ENCODE data around the gene DEFB129.
"Not testable (repeated sequence)": the region's sequence is repeated elsewhere in the genome, so short reads cannot be mapped to it uniquely, and the experiment has no call there.

The DEFB129 gene, protein sequence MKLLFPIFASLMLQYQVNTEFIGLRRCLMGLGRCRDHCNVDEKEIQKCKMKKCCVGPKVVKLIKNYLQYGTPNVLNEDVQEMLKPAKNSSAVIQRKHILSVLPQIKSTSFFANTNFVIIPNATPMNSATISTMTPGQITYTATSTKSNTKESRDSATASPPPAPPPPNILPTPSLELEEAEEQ

DNA sequence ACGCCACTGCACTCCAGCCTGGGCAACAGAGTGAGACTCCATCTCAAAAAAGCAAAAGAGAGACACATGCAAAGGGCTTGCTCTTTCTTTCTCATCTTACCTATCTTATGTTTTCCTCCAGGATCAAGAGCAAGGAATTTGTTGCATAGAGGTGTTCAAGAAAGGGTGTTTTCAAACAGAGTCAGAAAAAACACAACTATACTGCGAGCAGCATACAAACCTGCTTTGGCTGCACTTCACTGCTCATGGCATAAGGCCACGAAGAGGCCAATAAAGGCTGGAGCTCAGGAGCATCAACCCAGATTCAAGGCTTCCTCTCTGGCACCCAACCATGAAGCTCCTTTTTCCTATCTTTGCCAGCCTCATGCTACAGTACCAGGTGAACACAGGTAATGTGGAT is at the start of gene DEFB129:
TSS of gene DEFB129 (plus strand) at position 301 of the 400 bp plus-strand sequence. CDS start at position 332, 31 bp downstream.
- DNase-seq (ENCODE audit: low read depth in 2 of 2), result no peak

DNA sequence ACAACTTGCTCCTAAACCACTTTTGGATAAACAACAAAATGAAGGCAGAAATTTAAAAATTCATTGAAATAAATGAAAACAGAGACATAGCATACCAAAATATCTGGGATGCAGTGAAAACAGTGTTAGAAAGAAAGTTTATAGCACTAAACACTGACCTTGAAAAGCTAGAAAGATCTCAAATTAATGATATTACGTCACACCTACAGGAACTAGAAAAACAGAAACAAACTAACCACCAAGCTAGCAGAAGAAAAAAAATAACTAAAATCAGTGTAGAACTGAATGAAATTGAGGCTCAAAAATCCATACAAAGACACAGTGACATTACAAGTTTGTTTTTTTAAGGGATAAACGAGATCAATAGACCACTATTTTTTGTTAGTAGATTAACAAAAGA is 42.8 kb upstream of the DEFB129 start:
- no peak for DNase-seq (ENCODE audit: low read depth in 2 of 2)

DNA sequence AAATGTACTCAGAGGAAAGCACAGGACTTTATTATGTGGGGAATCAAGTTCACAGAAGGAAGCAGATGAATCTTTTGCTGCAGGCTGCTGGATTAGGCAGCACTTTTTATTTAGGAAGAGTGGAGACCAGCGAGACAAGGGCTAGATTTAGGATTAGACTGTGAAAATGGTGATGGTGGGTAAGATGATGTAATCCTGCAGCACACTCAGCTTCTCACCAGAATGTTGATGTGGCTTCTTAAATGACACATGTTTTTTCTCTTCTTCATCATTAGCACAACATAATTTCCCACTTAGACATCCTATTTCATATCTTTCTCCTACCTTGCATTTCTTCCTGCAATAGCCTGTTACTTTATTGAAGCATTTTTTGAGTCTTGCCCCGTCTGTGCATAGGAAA is 39.3 kb upstream of the DEFB129 start:
- no peak for DNase-seq (ENCODE audit: low read depth in 2 of 2)

DNA sequence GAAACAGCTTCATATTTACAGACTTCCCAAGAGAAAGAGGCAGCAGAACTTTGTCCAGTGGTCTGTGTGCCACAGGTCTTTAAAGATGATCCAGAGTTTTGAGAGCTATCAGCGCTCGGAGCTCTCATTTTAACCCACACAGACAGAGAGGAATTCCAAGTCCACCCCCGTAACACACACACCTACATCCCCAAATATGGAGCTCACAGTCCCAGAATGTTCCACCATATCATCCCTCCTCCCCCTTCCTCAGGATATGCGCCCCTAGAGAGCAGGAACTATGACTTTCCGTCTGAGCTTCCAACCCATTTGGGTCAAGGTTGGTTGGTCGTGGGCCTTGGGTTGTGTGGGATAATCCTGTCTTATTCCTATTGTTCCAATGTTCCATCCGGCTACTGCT is 37.4 kb upstream of the DEFB129 start, which contains the start of gene DEFB128:
TSS of gene DEFB128 (minus strand) at position 101 of the 400 bp plus-strand sequence. CDS start at position 13, 88 bp downstream.
- no peak for DNase-seq (ENCODE audit: low read depth in 2 of 2)

DNA sequence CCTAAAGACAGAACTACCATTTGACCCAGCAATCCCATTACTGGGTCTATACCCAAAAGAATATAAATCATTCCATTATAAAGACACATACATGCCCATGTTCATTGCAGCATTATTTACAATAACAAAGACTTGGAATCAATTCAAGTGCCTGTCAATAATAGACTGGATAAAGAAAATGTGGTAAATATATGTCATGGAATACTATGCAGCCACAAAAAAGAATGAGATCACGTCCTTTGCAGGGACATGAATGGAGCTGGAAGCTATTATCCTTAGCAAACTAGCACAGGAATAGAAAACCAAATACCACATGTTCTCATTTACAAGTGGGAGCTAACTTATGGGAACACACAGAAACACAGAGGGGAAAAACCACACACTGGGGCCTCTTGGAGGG is 28.8 kb upstream of the DEFB129 start:
- DNase-seq (ENCODE audit: low read depth in 2 of 2), result no peak

DNA sequence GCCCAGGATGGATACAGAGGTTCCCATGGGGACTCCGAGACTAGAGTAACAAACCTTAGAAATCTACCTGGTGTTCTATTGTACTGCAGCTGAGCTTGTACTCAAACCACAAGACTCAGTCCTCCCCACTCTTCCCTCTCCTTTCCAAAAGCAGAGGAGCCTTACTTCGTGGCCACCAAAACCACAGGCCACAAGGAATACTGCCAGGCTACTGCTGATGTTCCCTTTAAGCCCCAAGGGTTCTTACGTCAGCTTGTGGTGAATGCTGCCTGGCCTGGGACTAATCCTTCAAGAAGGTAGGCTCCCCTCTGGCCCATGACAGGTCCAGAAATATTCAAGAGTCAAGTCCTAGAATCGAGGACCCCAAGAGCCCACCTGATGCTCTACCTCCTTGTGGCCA is 27.1 kb upstream of the DEFB129 start:
- DNase-seq (ENCODE audit: low read depth in 2 of 2), result no peak

DNA sequence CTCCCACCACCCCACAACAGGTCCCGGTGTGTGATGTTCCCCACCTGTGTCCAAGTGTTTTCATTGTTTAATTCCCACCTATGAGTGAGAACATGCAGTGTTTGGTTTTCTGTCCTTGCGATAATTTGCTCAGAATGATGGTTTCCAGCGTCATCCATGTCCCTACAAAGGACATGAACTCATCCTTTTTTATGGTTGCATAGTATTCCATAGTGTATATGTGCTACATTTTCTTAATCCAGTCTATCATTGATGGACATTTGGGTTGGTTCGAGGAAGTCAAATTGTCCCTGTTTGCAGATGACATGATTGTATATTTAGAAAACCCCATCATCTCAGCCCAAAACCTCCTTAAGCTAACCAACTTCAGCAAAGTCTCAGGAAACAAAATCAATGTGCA is 23.4 kb upstream of the DEFB129 start:
- DNase-seq (ENCODE audit: low read depth in 2 of 2), result not testable (repeated sequence)

DNA sequence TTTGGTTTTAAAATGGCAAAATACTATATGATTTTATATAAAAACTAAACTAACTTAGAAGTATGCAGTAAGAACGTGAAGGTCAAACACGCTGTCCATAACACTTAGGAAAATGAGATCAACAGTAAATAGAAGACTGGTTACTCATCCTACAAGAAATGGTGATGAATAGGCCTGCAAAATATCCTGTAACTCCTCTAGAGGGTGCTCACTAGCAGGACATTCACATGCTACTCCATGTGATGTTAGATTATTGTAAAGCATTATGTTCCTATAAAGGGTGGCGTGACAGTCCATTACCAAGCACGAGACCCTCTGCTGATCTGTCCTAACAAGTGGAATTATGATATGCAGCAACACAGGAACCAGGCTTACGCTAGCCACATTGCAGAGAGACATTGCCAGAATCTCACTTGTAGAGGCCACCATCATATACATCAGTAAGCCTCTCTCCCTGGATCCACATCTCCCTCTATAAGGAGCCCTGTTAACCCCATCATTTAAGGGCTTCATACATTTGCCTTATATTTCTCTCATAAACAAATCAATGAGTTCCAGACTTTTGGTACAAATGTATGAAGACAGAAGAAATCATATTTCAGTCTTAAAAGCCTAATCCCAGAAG is 18.0 kb upstream of the DEFB129 start:
- no peak for DNase-seq (ENCODE audit: low read depth in 2 of 2)

DNA sequence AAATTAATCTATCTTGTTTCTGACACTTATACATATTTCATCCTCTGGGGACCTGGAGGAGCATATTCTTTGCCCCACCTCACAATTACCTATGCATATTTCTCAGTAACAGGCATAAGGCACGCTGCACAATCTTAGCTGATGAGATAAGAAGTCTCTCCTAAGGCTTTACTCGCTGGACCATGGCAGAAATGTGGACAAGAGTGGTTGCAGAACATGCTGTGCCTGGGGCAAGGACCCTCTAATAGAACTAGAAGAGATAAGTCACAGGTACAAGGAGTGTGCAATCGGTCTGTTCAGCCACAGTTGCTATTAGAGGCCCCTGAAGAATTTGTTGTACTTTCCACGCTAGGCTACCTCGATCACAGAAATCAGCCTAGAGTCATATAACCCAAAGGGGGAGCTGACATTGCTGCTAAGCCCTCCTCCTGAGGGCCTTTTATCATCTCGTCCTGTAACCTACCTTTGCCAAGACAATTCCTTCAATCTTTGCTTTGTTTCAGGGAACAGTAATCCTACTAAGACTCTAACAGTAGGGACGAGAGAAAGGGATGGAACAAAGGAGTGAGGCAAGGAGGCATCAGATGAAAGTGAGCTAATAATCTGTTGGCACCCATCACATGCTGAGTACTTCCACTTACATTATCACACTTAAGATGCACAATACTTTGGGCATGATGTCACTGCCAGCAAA is 16.1 kb upstream of the DEFB129 start:
- no peak for DNase-seq (ENCODE audit: low read depth in 2 of 2)

DNA sequence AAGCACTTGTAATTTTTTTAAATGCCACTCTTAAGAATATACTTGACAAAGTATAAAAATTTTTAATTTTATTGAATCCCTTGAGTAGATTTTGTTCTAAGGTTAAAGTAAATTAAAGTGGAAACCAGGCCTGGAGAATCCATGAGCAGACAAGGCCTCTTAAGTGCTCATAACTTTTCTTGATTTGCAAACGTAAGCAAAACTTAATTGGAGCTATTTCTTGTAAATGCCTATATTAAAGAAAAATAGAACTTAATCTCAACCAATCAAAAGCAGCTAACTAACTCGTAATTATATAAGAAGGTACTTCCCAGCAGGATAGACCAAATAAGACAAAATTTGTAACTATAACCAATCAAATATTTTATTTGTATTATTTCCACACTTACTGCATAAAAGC is 12.7 kb upstream of the DEFB129 start:
- DNase-seq (ENCODE audit: low read depth in 2 of 2), result no peak

DNA sequence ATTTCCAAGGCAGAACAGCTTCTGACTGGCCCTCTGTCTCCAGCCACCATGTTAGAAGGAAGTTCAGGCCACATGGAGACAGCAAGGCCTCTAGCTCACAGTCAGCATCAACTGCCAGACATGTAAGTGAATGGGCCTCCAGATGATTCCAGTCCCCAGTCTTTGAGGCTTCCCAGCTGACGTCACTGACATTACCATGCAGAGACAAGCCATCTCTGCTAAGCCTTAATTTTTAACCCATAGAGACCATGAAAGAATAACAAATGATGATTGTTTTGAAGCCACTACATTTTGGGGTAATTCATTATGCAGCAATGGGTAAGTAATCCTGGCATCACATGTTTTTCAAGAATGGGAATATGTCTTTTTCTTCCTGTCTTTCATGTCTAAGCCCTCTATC is 11.3 kb upstream of the DEFB129 start:
- DNase-seq (ENCODE audit: low read depth in 2 of 2), result no peak

DNA sequence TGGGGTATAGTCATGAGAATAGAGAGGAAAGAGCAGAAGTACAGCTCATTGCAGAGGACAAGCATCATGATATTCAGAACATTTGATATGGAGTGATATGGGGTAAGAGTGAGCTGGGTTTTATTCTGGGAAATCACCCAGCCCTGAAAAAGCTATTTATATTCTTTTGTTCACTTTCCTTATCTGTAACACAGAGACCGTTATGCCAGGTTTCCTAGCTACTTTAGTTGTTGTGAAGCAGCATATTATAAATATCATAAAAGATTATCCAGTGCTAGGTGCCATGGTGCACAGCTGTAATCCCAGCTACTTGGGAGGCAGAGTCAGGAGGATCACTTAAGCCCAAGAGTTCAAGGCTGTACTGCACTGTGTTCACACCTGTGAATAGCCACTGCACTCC is 9.8 kb upstream of the DEFB129 start:
- no peak for DNase-seq (ENCODE audit: low read depth in 2 of 2)

DNA sequence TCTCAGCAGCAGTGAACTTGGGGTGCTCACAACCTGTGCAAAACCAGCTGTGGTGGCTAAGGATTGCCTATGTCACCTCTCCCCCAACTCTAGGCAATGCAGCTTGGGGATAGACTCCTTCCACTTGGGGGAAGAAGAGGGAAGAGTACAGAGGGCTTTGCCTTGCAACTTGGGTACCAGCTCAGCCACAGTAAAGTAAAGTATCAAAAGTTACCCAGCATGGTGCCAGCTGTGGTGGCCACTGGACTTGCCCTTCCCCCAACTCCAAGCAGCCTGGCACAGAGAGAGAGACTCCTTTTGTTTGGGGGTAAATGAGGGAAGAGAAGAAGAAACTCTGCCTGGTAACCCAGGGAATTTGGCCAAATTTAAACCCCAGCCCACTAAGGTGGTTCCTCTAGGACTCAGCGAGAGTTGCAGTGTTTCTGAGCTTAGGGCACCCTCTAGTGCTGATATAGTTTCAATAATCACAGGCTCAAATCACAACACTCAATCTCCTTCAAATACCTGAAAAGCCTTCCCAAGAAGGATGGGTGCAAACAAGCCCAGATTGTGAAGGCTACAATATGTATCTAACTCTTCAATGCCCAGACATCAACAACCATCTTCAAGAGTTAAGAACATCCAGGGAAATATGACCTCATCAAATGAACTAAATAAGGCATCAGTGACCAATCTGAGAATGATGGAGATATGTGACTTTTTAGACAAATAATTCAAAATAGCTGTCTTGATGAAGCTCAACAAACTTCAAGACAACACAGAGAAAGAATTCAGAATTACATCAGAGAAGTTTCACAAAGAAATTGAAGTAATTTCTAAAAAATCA is 7.6 kb upstream of the DEFB129 start:
- DNase-seq (ENCODE audit: low read depth in 2 of 2), result no peak

DNA sequence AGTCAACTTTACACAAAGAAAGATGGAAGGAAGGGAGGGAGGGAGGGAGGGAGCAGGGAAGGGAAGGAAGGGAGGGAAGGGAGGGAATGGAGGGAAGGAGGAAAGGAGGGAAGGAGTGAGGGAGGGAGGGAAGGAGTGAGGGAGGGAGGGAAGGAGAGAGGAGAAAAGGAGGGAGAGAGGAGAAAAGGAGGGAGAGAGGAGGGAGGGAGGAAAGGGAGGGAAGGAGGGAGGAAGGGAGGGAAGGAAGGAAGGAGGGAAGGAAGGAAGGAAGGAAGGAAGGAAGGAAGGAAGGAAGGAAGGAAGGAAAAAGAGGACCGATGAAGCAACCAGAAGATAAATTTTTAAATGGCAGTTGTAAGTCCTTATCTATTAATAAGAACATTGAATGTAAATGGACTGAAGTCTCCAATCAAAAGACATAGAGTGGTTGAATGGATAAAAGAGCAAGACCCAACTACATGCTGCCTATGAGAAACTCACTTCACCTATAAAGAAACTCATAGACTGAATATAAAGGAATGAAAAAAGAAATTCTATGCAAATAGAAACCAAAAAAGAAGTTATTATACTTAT is 5.7 kb upstream of the DEFB129 start:
- no peak for DNase-seq (ENCODE audit: low read depth in 2 of 2)

DNA sequence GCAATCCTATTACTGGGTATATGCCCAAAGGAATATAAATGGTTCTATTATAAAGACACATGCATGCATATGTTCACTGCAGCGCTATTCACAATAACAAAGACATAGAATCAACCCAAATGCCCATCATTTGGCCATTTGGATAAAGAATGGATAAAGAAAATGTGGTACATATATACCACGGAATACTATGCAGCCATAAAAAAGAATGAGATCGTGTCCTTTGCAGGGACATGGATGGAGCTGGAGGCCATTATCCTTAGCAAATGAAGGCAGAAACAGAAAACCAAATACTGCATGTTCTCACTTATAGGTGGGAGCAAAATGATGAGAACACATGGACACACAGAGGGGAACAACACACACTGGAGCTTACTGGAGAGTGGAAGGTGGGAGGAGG is 1.2 kb upstream of the DEFB129 start:
- DNase-seq (ENCODE audit: low read depth in 2 of 2), result not testable (repeated sequence)

DNA sequence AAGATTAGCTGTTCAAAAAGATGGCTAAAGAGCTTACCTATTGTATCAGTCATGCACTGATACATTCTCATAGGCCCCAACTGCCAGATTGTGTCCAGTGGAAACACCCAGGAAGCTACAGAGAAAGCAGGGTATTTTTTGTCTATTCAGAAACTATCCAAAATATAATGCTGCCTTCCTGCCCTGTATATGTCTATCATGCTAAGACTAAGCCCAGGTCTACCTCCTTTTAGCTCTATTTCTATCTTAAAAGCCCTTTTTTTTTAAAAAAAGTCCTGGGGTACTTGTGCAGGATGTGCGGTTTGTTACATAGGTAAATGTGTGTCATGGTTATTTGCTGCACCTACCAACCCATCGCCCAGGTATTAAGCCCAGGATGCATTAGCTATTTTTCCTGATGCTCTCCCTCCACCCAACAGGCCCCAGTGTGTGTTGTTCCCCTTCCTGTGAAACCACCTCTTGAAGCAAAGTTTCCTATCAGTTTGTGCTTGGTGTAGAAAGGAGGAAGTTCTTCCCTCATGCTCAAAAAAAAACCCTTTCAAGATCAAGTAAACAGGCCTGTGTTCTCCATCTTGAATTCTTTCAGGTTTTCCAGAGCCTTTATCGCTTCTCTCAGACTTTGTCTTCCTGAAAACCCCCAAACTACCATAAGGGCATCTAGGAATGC is 514 bp downstream of the DEFB129 start:
- DNase-seq (ENCODE audit: low read depth in 2 of 2), result no peak

DNA sequence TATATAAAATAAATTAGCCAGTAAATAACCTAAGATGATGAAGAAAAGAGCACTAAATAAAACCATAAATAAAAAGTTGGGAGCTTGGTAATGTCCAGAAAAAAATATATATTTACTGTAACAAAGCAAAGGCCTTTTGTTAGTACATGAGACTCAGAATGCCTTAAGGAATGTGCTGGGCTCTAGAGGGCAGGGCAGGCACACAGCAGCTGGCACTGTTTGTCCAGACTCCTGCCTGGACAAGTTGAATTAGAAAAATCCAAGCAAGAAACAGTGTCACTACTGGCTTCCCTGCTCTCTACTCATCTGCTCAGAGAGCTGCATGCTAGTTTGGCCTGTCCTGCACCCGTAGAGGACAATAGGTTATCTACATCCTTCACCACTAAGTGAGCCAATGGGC is 8.8 kb downstream of the DEFB129 start:
- no peak for DNase-seq (ENCODE audit: low read depth in 2 of 2)

DNA sequence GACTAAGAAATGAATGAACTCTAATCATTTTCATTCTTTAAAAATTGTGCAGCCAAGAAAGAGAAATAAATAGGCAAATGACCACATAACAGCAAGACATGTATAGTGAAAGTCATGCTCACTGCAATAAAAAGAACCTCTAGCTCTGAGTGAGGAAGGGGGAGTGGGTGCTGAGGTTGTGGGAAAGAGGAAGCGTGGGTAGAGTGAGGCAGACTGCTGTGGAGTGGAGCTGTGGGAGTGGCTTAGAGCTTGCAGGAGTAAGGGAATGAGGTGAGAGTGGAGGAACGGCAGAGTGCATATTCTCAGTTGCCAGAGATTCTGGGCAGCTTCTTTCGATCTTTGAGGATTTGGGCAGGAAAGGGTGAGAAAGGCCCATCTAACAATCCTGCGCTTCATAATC is 10.4 kb downstream of the DEFB129 start:
- peak in 1 of 2 donors; percentile 7 for DNase-seq (ENCODE audit: low read depth in 2 of 2)

DNA sequence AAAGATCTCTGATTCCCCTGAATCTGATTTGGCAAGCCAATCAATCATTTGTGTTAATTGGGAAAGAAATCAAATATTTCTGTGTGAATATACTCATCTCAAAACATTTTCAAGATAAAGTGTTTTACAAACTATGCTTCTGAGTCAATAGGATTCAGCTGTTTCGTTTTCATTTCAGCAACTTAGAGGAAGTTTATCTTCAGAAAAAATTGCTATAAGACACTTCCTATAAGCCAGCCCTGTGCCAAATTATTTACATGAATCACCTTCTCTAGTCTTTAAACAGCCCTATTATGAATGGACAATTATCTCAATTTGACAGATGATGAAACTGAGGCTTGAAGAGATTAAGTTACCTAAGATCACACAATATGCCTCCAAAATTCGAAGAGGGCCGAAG is 10.9 kb downstream of the DEFB129 start:
- no peak for DNase-seq (ENCODE audit: low read depth in 2 of 2)

DNA sequence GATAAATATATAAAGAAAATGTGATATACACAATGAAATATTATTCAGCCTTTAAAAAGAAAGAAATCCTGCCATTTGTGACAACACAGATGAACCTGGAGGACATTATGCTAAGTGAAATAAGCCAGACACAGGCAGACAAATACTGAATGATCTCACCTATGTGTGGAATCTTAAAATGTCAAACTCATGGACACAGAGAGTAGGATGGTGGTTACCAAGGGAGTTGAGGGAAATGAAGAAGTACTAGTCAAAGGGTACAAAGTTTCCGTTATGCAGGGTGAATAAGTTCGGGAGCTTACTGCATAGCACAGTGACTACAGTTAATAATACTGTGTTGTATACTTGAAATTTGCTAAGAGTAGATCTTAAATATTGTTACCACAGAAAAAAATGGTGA is 15.8 kb downstream of the DEFB129 start:
- no peak for DNase-seq (ENCODE audit: low read depth in 2 of 2)

DNA sequence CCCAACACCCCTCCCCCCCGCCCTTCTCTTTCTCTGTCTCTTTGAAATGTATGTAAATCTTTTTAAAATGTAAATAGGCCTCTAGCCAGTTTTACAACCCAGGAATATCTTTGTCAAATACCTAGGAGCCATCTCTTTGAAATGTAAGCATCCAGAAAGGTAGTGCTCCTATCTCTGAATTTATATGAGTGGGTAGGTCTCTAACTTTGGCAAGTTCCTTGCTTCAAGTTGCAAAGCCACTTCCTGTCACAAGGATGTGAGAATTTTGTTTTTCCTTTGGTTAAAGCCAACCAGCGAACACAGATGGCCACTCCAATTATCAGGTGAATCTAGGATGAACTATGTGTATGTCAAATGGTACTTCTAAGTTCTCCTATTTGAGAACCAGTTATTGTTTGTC is 24.3 kb downstream of the DEFB129 start:
- DNase-seq (ENCODE audit: low read depth in 2 of 2), result no peak
